GM12878 (cell line): ENCODE measurements around the gene EP400. TPM values are rescaled to one million over a fixed set of nuclear protein-coding genes. Genes with fewer than 3 reads are reported as not detected.

Experiments used
- ATAC-seq: fragments of 200-7000 bp; cut with Tn5 transposase; 3 replicates; pipeline ENCODE4 v1.9.1; 2020; ENCODE audit warnings: mild to moderate bottlenecking, moderate library complexity
- BruUV-seq: library from RNA; stranded (reverse); fragments of 400-500 nt; replicated peaks from 2 replicates; lab custom pipeline; 2021; lab: Mats Ljungman, UMichigan
- CTCF ChIA-PET: fragments of 300-600 bp; sonication (Branson Sonifier 250); formaldehyde crosslinking; extraction: SDS; loops from one replicate; lab custom pipeline; 2021; ENCODE audit warnings: inconsistent platforms; lab: Yijun Ruan, JAX
- POLR2A ChIA-PET: fragments of 350-600 bp; formaldehyde crosslinking; extraction: SDS; loops from one replicate; lab custom pipeline; 2021; ENCODE audit warnings: inconsistent platforms; lab: Charles Lee
- RAD21 ChIA-PET: fragments of 300-600 bp; sonication (Branson Sonifier 250); formaldehyde crosslinking; loops from one replicate; lab custom pipeline; 2023; ENCODE audit warnings: antibody characterized with exemption; ENCODE audit not compliant: unreplicated experiment; lab: Charles Lee
- SMC1A ChIA-PET: fragments of 300-600 bp; sonication (Branson Sonifier 250); formaldehyde crosslinking; loops from one replicate; lab custom pipeline; 2023; ENCODE audit not compliant: unreplicated experiment, uncharacterized antibody; lab: Charles Lee
- DNase-seq: peaks from one replicate; pipeline ENCODE4 v3.0.0-alpha.2; 2011; ENCODE audit warnings: low read depth, low spot score
- FAIRE-seq: peaks from 3 replicates; lab custom pipeline; 2011; peaks lifted over from hg19 to GRCh38; lab: Jason Lieb, UNC
- H2AFZ ChIP-seq: 2 replicates; pipeline ENCODE4 v1.6.0; 2011; ENCODE audit warnings: low read depth, low read length, control low read depth; ENCODE audit not compliant: control insufficient read depth
- H3K27ac ChIP-seq: 2 replicates; pipeline ENCODE4 v1.5.1; 2011; ENCODE audit warnings: control low read depth; ENCODE audit not compliant: control insufficient read depth, insufficient read depth
- H3K27me3 ChIP-seq, 2 experiments: replicated peaks in 1 of 2; 2 replicates each; pipeline versions ENCODE4 v1.6.0 to v1.6.1; 2011; ENCODE audit warnings: low read length in 1 of 2; ENCODE audit not compliant: control insufficient read depth in 2 of 2, insufficient read depth in 2 of 2
- H3K36me3 ChIP-seq, 2 experiments: 2 replicates each; pipeline ENCODE4 v1.5.1; 2011; ENCODE audit warnings: low read length in 1 of 2; ENCODE audit not compliant: control insufficient read depth in 2 of 2, insufficient read depth in 2 of 2
- H3K4me1 ChIP-seq: 2 replicates; pipeline ENCODE4 v1.6.1; 2011; ENCODE audit warnings: mild to moderate bottlenecking, low read length, moderate library complexity, mixed read lengths; ENCODE audit not compliant: control insufficient read depth, insufficient read depth
- H3K4me2 ChIP-seq: 2 replicates; pipeline ENCODE4 v1.6.0; 2011; ENCODE audit warnings: control low read depth; ENCODE audit not compliant: control insufficient read depth, insufficient read depth
- H3K4me3 ChIP-seq: fragments of 200-600 bp; sonication (generic); 2 replicates; pipeline ENCODE4 v1.5.1; 2016
- H3K79me2 ChIP-seq: 2 replicates; pipeline ENCODE4 v1.6.0; 2011; ENCODE audit warnings: low read length; ENCODE audit not compliant: control insufficient read depth, insufficient read depth
- H3K9ac ChIP-seq: 2 replicates; pipeline ENCODE4 v1.8.0; 2011; ENCODE audit warnings: low read length, control low read depth, mixed read lengths; ENCODE audit not compliant: control insufficient read depth, insufficient read depth
- H3K9me3 ChIP-seq: replicated peaks from 3 replicates; pipeline ENCODE4 v1.5.1; 2011; ENCODE audit warnings: mild to moderate bottlenecking, low read length; ENCODE audit not compliant: control insufficient read depth, insufficient read depth
- H4K20me1 ChIP-seq: 2 replicates; pipeline ENCODE4 v1.6.0; 2011; ENCODE audit not compliant: control insufficient read depth, insufficient read depth
- EP300 ChIP-seq, 2 experiments: fragments of 150-350 bp in 1 of 2; IDR thresholded peaks; 2 replicates each; pipeline ENCODE4 v1.6.1; 2011 to 2012; ENCODE audit warnings: low read depth in 2 of 2, low read length in 2 of 2, borderline replicate concordance in 1 of 2, improper control_type of control experiment in 1 of 2, inconsistent platforms in 1 of 2; ENCODE audit not compliant: control insufficient read depth in 1 of 2
- NR2C2 ChIP-seq: IDR thresholded peaks from 2 replicates; pipeline ENCODE4 v1.6.1; 2011; ENCODE audit warnings: borderline replicate concordance, low read depth; ENCODE audit not compliant: control insufficient read depth, insufficient read length
- SUZ12 ChIP-seq: fragments of 200-600 bp; sonication (generic); IDR thresholded peaks from one replicate; pipeline ENCODE4 v1.6.1; 2018; ENCODE audit warnings: antibody characterized with exemption, mild to moderate bottlenecking; ENCODE audit not compliant: unreplicated experiment
- YY1 ChIP-seq: IDR thresholded peaks from 2 replicates; pipeline ENCODE4 v1.6.1; 2011; ENCODE audit warnings: low read depth, mild to moderate bottlenecking, low read length
- ZNF622 ChIP-seq: fragments of 450-650 bp; IDR thresholded peaks from 2 replicates; pipeline ENCODE4 v1.6.1; 2017; ENCODE audit warnings: mild to moderate bottlenecking, inconsistent platforms
- WGBS: methylation state at CpG from one replicate; pipeline ENCODE4 v1.1.6; 2016; ENCODE audit warnings: low lambda C conversion rate; ENCODE audit not compliant: insufficient replicate concordance, insufficient coverage; ENCODE audit errors: missing lambda C conversion rate; 5-methylcytosine and 5-hydroxymethylcytosine counted together
- in situ Hi-C: fragments of 300-500 bp; cut with MboI; formaldehyde crosslinking; loops from 9 replicates; pipeline ENCODE4 v1.14.3; 2018; ENCODE audit warnings: mixed read lengths
- intact Hi-C: fragments of 100-400 bp; cut with micrococcal nuclease; formaldehyde crosslinking; loops from one replicate; pipeline ENCODE4 v1.14.2; 2022; ENCODE audit not compliant: unreplicated experiment
- polyA plus RNA-seq, 11 experiments: library from polyadenylated mRNA; depleted of rRNA in 4 of 11; unstranded in 6 of 11; stranded (reverse) in 5 of 11; fragments of >200 nt; fragmentation: Nextera tagmentation in 4 of 11; fragmentation: Illumina TruSeq in 1 of 11; extraction: Ambion mirVana in 4 of 11; extraction: Trizol in 1 of 11; gene quantifications; 1 replicate in 1 of 11; 2 replicates in 10 of 11; pipeline versions ENCODE4 v1.2.1 to v1.2.3, GENCODE V29; 2011 to 2016; ENCODE audit warnings: inconsistent platforms in 2 of 11, missing spikeins in 2 of 11, low read depth in 1 of 11
- total RNA-seq, 4 experiments: library from RNA; depleted of rRNA in 3 of 4; stranded (reverse); fragments of >200 nt in 3 of 4; fragmentation: Illumina TruSeq in 1 of 4; extraction: Trizol in 1 of 4; gene quantifications; 2 replicates each; pipeline versions ENCODE4 v1.2.1 to v1.2.3, GENCODE V29; 2013 to 2021

Gene EP400
- total and polyA plus RNA-seq, 10 of the 15 experiments (the other 5 are each of a cell fraction or from before 2014, with no cell fraction given) = 3.8 to 44.2 (median 8.4) TPM

DNA sequence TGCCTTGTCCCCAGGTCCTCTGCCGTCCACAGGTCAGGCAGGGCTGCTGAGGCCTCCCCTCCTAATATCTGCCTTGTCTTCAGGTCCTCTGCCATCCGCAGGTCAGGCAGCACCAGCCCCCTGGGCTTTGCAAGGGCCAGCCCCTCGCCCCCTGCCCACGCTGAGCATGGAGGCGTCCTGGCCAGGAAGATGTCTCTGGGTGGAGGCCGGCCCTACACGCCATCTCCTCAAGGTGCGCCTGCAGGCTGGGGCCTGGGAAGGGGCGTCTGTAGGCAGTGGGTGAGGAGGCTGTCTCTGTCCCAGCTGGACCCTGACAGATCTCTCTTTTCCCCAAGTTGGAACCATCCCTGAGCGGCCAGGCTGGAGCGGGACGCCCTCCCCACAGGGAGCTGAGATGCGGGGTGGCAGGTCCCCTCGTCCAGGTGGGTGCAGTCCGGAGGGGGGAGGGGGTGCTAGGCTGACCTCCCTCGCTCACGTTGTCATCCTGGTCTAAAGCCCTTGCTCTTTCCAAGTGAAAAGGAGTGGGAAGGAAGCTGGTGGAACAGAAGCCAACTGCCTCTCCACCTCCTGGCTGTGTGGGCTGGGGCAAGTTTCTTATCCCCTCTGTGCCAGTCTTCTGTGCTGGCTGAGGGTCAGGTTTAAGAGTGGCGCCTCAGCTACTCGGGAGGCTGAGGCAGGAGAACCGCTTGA, 34.6 kb upstream of the EP400 start (continued):
- TF ChIP-seq EP300 (IDR thresholded peaks at IDR 0.05; ENCODE audit: borderline replicate concordance in 1 of 2, control insufficient read depth in 1 of 2, low read depth in 2 of 2, low read length in 2 of 2) (no peak), ZNF622 (no peak), SUZ12 (no peak), NR2C2 (no peak)

- Histone ChIP-seq H3K9ac (no peak overlapping the region), H3K4me2 (no peak overlapping the region), H3K36me3 (no peaks in the 10 kb centered on the region; a peak in 3 of 4 replicates), H3K9me3 (no peaks in the 10 kb centered on the region), H3K4me1 (no peaks in the 10 kb centered on the region), H3K4me3 (no peak overlapping the region), H2AFZ (no peak overlapping the region), H4K20me1 (no peaks in the 10 kb centered on the region), H3K27ac (no peak overlapping the region), H3K79me2 (no peaks in the 10 kb centered on the region), H3K27me3 (no peaks in the 10 kb centered on the region)
- no peak for FAIRE-seq
- RAD21 ChIA-PET = no interaction called here
- 95% methylated on average over 12 of the region's 21 CpGs for WGBS
- DNase-seq = no peak
- intact Hi-C loops (no loop called here), in situ Hi-C loops (no loop called here)
- POLR2A ChIA-PET = no interaction called here
- TF ChIP-seq YY1 = no peak
- ATAC-seq = no peak
- no TSS peak for BruUV-seq
- SMC1A ChIA-PET = no interaction called here
- CTCF ChIA-PET = no interaction called here
Measured at GRCh38 chr12:131915823-131916222, 33.9 kb upstream of the EP400 start.
